ENCODE measurements around the gene MEDAG.

Gene MEDAG

DNA sequence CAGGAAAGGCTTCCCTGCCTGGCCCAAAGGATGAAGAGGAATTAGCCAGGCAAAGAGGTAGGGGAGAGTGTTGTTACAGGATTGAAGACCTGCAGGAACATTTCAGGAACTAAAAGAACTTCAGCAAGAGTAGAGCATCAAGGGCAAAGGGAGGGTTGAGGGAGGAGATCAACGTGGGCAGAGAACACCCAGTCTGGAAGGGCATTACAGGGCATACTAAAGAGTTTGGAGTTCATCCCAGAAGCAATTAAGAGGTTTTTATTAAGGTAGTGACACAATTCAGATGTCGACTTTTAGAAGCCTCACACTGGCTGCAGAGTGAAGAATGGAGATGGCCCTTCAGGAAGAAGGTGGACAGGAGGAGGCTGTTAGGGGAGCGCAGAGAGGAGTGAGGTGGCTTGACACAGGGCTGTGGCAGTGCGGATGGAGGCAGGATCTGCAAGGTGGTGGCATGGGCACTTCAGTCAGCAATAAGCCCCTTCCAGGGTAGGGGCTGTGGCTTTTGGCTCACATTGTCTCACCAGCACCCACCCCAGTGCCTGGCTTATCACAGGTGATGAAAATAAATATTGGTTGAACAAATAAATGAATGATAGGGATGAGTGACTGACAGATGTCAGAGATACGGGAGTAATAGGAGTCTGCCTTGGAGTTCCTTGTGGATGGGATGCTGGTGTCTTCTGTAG, 51.3 kb downstream of the MEDAG start:
- DNase-seq = no peak

DNA sequence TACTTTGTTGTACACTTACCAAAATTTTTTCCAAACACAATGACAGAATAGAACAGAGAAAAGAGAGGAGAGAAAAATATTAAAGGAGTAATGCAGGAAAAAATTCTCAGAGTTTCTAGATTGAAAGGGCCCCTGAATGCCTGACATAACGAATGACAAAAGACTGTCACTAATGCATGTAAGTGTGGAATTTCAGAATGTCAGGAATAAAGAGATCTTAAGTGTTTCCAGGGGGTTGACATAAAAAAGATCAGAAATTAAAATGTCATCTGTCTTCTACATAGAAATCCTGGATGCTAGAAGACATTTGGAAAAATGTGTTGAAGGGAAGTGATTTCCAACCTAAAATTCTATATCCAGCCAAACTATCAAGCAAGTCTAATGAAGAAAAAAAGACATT, 53.6 kb downstream of the MEDAG start:
- DNase-seq = no peak

DNA sequence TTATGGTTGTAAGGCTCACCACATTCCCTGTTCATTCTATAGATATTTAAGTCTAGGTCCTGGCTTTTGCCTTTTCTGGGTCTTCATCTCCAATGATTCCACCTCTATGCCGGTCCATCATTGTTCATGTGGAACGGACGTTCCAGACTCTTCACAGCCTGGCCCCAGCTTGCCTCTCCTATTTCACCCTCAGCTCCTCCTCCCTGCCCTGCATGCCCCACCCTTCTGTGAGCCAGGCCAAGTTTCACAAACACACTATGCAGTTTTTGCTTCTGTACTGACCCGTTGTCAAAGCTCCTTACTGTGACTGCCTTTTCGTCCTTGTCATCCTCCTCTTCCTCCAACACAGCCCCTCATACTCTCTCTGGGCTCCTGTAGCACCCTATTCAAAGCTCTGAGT, 57.7 kb downstream of the MEDAG start:
- no peak for DNase-seq

DNA sequence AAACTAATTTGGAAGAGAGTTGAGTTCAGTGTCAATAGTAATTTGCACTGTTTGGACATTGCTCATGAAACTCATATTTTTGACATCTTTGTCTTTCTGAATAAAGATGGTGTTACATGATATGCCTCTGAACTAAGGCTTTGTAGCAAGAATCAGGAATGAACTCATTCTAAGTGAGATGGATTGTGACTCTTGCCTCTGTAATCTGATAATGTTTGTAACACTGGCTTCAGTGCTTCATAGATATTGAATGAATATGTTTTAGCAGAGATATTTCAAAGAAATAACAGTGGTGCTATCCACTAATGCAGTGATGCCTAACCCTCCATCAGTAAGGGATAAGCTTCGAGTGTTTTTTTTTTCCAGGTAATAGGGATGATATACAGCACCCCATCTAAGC, 59.3 kb downstream of the MEDAG start:
- no peak for DNase-seq

DNA sequence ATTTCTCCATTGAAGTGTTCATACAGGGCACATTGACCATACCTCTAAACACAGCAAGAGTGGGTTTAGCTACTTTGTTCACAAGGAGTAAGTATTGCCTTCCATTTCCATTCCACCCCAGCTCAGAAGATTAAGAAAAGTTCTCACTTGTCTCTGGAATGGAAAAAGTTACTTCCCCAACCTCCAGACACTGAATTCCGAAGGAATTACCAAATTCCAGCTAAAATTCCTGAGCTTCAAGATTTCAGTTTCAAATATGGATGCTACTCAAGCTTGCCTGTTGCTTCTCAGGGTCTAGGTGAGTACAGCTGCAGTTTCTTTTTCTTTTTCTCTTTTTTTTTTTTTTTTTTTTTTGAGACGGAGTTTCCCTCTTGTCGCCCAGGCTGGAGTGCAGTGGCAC, 60.0 kb downstream of the MEDAG start:
- no peak for DNase-seq

DNA sequence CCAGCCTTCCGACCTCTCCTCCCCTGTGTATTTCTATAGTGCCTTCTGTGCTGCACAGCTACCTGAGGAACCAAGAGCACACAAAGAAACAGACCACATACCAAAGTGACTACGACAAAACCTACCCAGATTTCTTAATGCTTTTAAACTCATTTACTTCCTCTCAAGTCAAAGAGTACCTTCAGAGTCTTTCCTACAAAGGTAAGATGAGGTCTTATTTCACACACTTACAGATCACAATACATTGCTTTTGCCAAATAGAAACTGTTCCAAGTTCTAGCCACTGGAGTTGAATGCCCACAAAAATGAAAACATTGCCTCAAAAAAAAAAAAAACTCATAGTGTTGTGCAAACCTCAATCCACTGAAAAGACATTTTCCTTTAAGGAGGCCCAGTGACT, 62.8 kb downstream of the MEDAG start:
- DNase-seq = no peak

DNA sequence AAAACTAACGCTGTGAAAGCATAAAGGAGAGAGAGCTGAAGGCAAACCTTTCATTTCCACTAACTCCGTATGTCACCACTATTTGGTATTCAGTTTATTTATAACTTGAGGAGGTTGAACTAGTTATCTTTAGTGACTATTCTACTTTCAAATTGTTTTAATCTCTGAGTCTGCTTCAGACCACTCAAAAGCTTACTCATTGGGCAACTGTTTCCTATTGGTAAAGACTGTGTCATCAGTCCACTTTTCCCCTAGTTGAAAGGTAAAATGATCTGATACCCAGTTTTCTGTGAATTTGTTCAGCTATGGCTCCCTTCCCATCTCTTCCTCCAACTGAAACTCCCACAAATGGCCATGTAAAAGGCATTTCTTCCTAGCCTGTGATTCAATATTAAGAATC, 65.5 kb downstream of the MEDAG start:
- no peak for DNase-seq

DNA sequence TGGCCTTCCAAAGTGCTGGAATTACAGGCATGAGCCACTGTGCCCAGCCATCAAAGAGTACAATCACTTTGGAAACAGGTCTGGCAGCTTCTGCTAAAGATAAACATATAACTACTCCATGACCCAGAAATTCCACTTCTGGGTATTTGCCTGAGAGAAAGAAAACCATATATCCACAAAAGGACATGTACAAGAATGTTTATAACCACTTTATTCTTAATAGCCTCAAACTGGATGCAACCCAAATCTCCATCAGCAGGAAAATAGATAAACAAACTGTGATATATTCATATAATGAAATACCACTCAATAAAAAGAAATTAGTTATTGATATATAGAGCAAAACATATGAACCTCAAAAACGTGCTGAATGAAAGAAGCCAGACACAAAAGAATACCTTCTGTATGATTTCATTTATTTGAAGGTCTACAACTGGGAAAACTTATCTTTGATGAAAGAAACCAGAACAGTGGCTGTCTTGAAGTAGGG, 66.9 kb downstream of the MEDAG start:
- no peak for DNase-seq

DNA sequence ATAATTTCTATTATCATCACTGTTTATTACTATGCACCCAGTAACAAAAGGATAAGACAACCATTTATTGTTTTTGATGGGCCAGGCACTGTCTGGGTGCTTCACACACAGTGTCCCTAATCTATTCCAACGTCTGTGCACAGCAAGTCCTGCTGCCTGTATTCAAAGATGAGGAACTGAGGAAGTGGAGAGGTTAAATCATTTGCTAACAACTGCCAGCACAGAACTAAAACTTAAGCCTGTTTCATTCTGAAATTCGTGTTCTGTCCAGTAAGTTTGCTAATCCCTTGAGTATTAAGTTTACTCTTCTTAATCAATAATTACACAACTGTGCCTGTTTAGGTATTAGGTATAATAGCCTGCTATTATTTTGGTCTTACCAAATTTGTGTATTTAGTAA, 68.3 kb downstream of the MEDAG start:
- no peak for DNase-seq

Measured in nucleus accumbens (tissue), 56 donors.